ENCODE data around the gene CCDC188.
A peak's percentile ranks its signal among the peaks of the same experiment; 100 is the strongest.

CCDC188 gene

DNA sequence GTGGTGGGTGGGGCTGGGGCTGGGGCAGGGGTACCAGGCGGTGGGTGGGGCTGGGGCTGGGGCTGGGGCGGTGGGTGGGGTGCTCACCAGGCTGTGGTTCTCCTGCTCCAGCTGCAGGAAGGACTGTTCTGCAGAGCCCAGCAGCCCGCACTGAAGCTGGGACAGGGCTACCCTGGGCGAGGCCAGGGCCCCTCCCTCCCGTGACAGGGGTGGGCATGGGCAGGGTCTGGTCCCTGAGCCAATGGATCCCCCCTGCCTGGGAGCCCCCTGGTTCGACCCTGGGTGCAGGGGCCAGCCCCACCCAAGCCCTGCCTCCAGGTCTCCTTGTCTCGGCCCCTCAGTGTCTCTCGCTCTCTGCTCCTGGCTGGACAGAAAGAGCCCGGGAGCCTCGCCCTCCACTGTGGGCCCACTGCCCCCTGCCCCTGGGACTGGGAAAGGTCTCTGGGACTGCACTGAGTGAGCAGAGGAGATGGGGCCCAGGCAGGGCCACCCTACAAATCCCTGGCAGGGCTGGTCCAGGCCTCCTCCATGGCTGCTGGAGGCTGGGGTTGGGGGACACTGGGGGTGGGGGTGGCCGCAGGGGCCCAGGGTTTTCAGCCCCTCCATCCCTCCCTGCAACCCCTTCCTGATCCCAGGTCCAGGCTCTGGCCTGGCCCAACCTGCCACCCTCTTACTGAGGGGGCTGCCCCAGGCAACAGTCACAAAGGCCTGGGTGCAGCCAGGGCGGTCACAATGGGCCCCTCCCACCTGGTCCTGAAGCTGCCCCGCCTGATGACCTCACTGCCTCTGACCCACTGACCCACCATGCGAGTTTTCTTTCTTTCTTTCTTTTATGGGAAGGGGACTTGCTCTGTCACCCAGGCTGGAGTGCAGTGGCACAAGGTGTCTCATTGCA is at the start of gene CCDC188:
Gene CCDC188, minus strand, starts transcription at position 675 of the 895 bp plus-strand sequence. Its CDS starts 69 bp downstream, at position 606.
- DNase-seq, result no peak

DNA sequence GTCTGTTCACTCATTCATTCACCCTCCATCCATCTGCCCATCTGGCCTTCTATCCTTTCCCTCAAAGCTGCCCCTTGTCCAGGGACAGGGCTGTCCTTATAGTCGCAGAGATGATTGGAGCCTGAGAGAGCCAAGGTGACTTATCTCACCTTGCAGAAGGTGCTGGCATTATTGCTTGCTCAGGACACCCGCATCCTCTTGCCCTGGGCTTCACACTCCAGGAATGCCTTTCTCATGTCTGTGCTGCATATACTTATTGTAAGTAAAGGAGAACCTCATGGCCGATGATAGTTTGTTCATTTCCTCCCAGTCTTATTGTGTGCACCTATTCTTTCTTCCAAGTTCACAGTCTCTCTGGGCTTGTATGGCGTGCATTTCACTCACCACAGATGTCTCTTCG is 49.1 kb upstream of the CCDC188 start:
- no peak for DNase-seq

- DNase-seq, result no peak
Observed at GRCh38 chr22:20199413-20199842, 48.6 kb upstream of the CCDC188 start.

- no peak for DNase-seq
Observed at GRCh38 chr22:20198557-20199319, 47.9 kb upstream of the CCDC188 start.

DNA sequence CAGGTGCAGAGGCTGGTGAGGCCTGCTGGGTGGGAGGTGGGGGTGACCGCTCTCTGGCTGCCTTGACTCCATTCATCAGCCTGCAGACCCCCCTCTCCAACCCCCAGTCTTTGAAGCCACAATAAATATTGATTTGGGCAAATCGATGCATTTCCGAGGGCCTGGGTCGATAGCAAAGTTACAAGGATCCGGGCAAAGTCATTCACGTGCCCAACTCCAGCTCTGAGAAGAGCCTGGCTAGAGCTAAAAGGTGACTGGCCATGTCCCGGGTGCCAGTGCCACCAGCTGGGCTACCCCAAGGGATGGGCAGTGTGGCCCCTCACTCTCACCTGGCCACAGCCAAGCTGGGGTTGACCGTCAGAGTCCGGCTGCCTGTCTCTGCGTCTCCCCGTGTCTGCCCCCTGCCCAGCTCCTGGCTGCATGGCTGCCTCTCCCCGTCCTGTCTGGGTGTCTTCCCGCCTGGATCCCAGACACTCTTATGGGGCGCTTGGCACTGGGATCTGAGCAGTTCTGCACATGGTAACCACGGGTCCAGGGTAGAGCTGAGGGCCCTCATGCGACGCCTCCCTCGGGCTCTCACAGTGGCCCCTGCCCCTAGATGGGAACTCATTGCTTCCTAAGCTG is 46.7 kb upstream of the CCDC188 start:
- DNase-seq, result no peak

GRCh38 chr22:20196094-20196842 is 45.4 kb upstream of the CCDC188 start:
- no peak for DNase-seq

GRCh38 chr22:20194681-20195593 is 44.1 kb upstream of the CCDC188 start:
- peak; percentile 9 for DNase-seq

DNA sequence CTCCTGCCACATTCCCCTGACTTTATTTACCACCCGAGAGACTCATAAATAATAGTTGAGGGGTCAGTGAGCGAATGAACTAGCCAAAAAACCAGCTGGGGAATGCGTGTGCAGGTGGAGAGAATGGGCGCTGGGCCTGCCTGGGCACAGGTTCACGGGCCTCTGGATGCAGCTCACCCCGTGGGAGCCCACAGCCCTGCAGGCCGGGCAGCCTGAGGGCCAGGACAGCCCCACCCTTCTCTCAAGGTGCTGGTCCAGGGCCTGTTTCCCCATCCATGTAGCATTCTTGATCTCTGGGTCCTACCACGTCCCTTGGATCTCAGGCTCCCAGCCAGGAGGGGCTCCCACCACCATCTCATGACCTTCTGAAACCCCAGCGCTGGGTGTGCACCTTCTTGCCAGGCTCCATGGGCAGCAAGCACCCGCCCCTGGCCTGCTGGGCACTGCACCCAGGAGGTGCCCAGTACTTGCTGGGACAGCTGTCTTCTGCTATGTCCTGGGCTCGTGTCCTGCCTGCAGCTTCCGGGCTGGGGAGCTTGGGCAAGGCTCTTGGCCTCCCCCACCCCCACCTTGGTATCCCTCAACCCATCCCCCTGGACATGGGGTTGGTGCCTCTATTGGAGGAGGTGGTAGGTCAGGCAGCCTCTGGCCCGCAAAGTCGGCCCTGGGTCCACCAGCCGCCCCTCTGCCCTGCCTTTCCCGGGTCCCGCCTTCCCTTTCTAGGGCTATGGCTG is 43.1 kb upstream of the CCDC188 start:
- no peak for DNase-seq

DNA sequence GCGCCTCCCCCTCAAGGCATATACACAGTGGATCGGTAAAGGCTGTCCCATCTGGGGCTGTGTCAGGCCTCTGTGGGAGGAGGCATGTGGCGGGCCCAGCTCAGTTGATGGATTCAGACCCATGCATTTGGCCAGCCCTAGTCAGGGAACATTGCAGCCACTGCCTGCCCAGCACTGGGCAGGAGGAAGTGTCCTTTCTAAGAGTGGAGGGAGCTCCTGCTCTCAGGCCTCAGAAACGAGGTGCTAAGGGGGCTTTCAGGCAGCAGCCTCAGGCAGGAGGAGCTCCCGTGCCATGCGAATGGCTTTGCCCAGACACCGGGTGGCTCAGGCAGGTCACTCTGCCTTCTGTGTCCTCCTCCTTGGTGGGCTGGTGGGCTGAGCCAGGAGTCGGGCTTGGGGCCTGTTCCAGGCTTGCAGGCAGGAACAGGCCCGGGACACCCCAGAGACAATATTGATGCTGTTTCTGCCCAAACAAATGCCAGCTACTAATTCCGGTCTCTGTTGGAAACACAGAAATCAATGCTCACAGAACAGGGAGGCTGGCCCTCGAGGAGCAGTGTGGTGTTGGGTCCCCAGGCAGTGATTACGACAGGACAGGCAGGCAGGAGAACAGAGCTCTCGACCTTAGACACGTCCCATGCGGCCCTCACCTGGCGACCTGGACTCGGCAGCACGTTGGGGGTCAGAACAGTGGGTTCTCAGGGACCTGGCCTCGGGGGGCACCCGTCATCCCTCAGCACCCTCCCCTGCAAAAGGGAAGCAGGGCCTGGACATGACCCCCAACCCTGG is 42.3 kb upstream of the CCDC188 start:
- no peak for DNase-seq

- DNase-seq, result no peak
Observed at GRCh38 chr22:20192293-20192971, 41.6 kb upstream of the CCDC188 start.

DNA sequence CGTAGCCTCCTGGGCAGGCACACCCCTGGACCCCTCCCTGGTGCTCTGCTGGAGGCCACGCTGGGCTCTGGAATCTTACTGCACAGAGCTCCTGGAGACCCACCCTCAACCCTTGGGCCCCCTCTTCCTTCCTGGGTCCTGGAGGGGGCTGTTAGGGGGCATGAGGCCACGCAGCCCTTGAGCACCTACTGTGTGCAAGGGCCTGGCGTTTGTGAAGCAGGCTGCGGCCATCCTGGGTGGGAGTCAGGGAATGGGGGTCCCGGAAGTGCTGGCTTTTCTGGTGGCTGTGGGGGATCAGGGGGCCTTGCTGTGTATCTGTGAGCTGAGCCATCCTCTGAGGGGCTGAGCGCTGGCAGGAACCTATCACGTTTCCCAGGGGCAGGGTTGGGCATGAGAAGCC is 40.9 kb upstream of the CCDC188 start:
- no peak for DNase-seq

DNA sequence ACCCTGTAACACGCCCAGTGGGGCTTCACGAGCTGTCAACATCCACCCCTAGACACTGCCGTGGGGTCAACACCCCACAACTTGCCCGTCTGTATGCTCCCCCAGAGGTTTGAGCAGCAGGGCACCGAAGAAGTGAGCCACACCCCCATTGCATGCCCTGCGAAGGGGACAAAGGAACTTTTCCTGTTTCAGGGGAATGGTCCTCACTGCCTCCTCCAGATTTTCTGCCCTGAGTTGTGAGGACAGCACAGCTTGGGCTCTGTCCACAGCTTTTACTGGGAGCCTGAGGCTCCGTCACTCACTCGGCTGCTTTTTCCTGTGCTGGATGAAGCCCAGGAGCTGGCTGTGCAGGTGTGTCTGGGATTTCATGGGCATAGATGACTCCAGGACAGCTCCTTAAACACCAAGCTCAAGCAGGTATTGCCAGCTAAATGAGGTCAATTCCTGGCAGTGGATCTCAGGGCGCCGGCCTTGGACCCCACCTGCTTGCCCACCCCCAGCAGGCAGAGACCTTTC is 40.2 kb upstream of the CCDC188 start:
- no peak for DNase-seq

DNA sequence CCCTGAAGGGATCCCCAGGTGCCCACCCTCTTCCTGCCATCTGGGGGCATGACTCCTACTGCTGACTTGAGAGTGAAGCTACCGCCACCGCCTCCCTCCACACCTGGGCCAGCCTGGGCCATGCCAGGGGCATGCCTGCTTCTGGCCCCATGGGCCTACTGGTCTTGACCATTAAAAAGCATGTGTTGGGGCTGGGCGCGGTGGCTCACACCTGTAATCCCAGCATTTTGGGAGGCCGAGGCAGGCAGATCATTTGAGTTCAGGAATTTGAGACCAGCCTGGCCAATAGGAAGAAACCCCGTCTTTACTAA is 37.7 kb upstream of the CCDC188 start:
- DNase-seq, result no peak

- no peak for DNase-seq
Observed at GRCh38 chr22:20187777-20188566, 37.1 kb upstream of the CCDC188 start.

GRCh38 chr22:20186871-20187546 is 36.2 kb upstream of the CCDC188 start:
- DNase-seq, result no peak

DNA sequence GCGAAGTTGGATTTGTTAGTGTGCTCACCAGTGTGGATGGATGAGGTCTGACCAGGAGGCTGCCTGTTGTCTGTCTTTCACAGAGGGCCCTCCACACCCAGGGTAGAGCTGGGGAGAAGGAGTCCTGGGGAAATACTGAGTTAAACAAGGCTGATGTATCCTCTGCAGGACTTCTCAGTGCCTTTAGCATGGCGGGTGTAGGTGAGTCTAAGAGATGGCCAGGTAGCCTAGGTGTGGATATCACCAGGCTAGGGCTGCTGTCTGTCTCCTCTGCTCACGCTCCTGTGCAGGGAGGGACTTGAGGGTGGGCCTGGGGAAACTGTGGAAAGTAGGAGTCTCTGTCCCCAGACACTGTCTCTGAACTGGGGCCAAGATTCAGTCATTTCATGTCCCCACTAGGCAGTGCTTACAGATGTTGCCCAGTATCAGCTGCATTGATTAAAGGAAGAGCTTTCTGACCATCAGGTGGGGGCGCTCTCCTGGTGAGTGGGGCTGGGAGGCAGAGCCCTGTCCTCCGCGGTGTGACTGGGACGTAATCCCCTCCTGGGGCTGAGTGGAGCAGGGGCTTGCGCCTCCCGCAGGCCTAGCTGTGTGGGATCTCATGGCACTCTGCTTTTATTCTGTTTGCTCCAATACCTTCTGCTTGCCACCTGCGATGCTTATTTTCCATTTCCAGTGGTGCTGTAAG is 35.5 kb upstream of the CCDC188 start:
- DNase-seq, result no peak

DNA sequence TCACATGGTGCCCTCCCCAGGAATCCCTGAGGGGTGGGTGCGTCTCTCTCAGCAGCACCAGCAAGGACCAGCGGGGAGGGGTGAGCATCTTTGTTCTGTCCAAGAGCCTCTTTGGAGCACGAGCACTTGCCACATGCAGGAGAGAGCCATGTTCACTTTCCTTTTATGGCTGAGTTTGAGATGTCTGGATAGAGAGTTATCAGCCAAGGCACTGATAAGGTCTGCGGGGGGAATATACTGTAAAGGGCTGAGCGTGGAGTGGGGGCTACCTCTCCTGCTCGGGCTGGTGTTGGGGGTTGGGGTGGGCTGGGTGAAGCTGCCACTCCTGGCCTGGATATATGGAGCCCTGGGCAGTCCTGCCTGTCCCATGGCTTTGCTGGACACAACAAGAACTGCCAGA is 34.9 kb upstream of the CCDC188 start:
- DNase-seq, result no peak

Measured in CD4-positive, alpha-beta T cell treated with Interleukin-6 for 4 hours (primary cell).